ENCODE data around the gene MTMR3.

DNA sequence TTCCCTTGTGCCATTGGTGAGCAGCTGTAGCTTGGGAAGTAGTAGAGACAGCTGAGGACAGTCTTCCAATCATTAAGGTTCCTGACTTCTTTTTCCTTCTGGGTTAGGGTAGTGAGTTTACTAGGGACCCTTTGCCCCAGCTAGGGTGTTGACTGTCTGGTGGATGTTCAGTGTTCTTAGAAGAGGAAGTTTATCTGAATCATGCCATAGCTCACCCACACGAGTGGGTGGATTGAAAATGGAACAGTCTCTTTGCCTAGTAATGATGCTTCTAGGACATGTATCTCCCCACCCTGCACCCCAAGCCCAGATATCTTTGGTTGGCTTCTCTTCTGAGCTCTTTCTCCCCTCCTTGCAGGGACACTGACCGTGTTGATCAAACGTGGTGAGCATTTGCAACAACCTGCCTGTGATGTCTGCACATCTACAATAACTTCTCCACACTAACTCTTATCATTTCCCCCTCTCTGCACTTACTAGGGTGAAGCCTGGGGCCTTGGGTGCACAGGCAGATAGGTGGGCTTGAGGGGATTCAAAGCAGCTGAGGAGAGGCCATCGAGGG lies 140.2 kb downstream of the MTMR3 start:
- TF ChIP-seq, protein P1, sequence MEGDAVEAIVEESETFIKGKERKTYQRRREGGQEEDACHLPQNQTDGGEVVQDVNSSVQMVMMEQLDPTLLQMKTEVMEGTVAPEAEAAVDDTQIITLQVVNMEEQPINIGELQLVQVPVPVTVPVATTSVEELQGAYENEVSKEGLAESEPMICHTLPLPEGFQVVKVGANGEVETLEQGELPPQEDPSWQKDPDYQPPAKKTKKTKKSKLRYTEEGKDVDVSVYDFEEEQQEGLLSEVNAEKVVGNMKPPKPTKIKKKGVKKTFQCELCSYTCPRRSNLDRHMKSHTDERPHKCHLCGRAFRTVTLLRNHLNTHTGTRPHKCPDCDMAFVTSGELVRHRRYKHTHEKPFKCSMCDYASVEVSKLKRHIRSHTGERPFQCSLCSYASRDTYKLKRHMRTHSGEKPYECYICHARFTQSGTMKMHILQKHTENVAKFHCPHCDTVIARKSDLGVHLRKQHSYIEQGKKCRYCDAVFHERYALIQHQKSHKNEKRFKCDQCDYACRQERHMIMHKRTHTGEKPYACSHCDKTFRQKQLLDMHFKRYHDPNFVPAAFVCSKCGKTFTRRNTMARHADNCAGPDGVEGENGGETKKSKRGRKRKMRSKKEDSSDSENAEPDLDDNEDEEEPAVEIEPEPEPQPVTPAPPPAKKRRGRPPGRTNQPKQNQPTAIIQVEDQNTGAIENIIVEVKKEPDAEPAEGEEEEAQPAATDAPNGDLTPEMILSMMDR (IDR thresholded peaks at IDR 0.05 in 4 of 5, conservative IDR thresholded peaks at IDR 0.05 in 1 of 5) = no peak
- TF ChIP-seq POLR2A (IDR thresholded peaks at IDR 0.05) = no peak

All from gastrocnemius medialis (tissue), 4 donors.